ENCODE data around the gene MID1. TPM values are rescaled to one million over a fixed set of nuclear protein-coding genes. Genes with fewer than 3 reads are reported as not detected.

Gene MID1
- polyA plus RNA-seq, 1 donor, result 22.2 TPM

DNA sequence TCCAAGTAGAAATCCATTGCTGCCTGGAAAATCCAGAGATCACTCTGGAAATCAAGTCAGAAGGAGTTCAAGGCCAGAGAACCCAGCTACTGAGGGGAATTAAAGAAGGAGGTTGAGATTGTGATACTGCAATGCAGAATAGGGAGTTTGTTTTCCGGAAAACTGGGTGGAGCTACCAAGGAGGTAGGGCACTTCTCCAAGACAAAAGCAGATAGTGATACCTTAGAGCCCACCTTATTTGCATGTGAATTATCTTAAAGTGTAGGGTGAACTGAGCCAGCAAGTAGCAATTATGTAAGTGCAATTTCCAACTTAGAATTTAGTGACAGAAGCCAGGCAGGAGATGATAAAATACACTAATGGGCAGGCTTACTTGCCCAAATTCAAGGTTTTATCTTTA is 178.9 kb downstream of the MID1 start:
- DNase-seq (ENCODE audit: low read depth), result no peak

DNA sequence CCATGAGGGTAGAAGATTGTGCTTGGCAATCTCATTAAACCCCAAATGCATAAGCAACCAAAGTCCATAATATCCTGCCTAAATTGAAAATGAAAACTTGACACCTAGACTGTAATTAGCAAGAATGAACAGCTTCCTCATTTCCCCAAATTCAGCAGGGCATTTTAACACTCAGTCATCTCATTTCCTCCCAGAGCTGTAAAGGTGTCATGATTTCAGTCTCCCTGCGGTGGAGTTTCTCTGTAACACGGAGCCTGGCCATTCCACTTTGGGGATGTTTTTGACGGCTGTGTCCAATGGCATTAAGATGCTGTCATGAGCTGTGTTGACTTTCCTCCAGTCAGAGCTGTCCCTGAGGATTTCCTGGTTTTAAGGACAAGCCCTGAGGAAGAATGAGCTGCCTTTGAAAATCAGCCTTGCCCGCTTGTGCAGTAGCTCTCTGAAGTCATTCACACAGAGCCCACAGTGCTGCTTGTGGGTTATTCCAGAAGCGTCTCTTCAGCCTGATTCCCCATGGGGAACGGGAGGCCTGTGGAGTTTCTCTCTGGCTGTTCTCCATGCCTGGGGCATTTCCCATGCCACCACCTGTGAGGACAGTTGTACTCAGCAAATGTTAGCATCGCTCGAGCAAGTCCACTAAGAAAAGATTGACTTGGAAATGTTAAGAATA is 187.0 kb downstream of the MID1 start:
- DNase-seq (ENCODE audit: low read depth), result no peak

DNA sequence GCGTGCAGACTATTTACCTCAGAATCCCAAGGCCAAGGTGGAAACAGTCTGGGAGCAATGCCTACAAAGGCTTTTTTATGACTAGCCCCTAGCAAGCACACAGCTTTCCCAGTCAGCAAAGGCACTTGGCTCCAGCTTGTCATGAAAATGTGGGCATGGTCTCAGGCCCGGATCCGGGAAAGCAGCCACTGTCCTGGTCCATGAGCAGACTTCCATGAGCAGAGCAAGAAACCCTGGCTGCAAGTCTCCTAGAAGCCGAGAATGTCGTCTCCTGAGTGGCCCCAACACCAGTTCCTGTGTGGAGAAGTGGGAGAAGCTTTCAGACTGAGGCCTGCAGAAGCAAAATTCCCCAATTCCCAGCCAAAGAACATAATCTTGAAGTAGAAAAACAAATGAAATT is 190.5 kb downstream of the MID1 start:
- no peak for DNase-seq (ENCODE audit: low read depth)

DNA sequence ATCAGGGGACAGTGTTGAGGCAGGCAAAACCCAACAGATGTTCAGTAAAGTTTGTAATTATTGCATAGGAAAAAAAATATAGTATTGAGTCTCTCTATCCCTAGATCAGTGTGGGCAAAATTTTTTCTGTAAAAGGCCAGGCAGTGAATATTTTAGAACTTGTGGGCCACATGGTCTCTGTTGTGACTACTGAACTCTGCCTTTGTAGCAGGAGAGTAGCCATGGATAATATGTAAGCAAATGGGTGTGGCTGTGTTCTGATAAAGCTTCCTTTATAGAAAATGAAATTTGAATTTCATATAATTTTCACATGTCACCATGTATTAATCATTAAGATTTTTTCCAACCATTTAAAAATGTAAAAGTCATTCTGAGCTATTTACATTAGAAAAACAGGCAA is 193.1 kb downstream of the MID1 start:
- DNase-seq (ENCODE audit: low read depth), result no peak

DNA sequence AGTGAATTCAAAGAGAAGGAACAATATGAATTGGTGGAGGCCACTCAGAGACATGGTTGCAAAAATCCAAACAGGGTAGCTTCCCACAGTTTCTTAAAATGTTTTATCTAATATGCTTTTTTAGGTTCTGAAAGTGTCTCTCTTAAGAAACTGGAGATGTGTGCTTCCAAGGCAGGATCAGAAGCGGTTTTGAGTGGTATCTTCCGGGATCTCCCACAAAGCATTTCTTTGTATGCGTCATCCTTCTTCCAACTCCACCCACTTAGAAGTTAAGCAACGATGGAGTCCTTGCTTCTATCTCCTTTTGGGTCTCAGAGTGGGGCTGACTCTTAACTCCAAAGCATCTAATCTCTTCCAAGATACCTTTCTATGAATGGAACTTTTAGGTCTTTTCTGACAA is 196.7 kb downstream of the MID1 start:
- DNase-seq (ENCODE audit: low read depth), result no peak

DNA sequence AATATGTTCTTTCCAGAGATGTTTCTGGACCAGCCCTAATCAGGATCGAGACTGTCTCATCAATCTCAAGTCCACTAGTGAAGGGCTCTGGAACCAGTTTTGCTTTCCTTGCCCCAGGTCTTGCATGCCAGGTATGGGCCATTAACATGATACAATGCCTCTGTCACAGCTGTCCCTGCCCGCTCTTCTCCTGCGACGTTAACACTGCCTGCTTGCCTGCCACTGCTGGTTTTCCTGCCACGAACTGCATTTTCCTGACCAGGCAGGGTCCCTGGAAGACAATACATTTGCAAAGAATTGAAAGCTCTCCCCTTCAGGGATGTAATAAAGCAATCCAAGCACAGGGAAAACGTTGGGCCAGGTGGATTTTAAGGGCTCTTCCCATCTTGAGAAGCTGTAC is 200.3 kb downstream of the MID1 start:
- no peak for DNase-seq (ENCODE audit: low read depth)

DNA sequence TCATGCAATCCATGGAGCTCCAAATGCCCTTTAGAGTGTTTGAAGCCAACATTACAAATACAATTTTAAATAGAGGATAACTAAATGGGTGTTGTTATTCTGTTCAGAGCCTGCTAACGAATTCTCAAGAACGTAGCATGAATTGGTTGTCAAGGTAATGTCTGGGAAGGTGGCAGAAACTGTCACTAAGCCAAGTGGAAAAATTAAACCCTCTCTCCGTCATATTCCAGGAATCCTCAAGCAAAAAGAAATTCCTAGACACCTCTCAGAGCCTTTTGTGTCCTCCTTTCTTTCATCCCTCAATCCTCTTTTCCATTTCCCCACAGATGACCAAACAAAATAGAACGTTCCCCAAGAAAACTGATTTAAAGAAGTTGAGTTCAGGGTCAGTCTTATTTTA is 204.0 kb downstream of the MID1 start:
- no peak for DNase-seq (ENCODE audit: low read depth)

DNA sequence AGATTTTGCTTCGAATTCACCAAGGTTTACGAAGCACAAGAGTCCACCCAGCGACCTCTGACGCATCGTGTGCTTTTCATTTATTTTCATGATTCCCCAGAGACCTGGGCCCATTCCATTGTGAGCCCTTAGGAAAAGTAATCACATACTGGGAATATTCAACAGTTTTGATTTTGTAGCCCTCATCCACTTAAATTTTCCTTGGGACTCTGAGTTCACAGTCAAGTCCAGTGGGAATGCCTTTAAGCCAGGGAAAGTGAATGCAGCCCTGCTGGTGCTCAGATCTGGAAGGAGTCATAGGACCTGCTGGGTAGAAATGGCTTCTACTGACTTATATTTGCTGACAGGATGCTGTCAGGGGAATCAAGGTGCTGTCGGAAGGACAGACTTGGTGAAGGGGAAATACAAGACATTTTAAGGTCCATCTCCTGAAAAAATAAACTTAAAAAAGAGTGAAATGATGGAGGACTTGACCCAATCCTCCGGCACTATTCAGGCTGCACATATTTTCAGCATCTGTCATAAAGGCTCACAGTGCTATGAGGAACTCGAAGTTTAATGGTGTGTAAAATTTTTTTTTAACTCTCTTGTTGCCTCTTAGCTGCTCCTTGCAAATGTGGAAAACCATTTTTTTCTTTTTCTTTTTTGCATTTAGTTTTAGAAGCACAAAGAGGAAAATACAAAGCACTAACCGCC is 204.9 kb downstream of the MID1 start:
- DNase-seq (ENCODE audit: low read depth), result no peak

DNA sequence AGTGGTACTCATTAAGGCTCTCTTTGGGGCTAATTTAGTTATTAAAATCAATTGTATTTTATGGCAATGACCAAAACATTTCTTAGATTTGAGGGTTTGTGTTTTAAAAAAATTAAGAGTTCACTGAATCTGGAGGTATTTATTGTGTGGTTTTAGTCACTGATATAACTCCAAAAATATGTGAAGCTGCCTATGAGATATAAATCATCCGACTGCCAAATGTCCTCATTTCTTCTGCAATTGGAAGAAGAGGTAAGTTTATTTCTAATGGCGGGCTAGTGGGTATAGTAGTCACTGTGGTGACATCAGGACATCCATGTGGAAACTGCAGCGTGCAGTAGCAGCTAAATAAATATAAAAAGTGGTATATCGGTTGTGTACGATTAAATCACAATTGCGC is 205.5 kb downstream of the MID1 start:
- no peak for DNase-seq (ENCODE audit: low read depth)

DNA sequence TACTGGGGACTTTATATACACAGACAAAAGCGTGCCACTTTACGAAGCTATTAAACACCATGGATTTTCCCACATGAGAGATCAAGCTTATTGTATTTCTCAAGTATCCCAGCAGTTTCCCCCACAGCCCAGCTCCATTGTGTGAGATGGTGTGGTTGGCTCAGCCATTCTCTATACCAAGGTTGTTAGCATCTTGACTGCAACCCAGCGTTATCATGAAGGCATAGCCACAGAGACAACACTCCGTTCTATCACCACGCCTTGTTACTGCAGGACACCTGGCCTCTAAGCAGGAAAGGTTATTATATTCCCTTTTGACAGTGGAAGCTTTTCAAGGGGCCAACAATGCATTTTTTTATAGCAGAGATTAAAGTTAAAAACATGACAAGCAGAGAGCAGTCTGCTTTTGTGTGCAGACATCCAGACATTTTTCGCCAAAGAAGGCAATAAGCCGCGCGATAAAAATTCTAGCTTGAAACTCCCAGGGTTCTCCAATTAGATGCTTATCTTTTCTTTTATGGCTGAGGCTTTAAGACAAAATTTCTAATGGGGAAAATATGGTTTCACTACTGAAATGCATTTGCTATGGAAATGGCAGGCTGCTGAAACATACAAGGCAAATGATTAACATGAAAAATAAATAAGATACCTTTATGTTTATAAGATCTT is 206.1 kb downstream of the MID1 start:
- no peak for DNase-seq (ENCODE audit: low read depth)

DNA sequence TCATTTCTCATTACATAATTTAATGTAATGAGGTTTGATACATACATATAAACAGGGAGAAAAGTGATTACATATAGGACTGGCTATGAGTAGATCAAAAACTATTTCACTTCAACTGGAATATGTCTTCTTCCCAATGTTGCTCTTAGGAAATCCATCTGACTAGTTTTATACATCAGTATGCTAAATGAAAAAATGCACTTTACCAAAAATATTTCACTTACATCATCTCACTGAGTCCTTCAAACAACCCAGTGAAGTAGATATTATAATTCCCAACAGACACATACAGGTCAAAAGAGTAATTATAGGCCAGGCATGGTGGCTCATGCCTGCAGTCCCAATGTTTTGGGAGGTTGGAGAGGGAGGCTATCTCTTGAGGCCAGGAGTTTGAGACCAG is 215.9 kb downstream of the MID1 start:
- no peak for DNase-seq (ENCODE audit: low read depth)

DNA sequence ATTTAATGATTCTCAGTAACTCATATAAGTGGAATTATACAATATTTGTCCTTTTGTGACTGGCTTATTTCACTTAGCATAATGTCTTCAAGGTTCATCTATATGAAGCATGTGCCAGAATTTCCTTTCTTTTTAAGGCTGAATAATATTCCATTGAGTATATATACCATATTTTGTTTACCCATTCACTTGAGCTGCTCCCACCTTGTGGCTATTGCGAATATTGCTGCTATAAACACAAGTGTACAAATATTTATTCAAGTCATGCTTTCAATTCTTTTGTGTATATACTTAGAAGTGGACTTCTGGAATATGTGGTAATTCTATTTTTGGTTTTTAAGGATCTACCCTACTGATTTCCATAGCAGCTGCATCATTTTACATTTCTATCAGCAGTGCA is 219.1 kb downstream of the MID1 start:
- no peak for DNase-seq (ENCODE audit: low read depth)

DNA sequence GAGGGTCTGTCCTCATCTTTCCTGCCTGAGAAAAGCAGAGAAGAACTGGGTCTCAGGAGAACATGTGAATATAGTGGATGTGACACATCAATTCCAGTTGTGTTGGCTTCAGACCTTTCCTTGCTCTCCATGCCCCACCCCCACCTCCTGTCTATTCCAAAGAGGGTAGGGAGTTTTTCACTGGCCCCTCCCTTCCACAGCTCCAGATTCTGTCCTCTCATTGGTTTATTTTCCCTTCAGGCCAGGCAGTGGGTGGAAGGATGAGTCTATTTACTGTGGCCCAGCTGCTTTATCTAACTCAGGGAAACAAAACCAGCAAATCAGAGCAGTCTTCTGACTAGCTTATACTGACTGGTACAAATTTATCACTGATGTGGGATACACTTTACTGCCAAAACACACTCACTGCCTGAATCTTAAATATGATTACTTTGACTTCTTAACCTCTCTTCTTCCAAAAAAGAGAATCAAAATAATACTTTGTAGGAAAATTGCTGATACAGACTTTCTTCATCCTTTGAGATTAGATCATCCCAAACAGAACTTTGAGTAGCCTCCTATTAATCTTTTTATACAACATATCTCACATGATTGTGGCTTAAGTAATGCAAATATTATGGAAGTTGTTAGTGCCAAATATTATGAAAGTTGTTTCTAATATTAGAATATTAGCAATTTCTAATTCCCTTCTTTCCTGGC is 221.2 kb downstream of the MID1 start:
- DNase-seq (ENCODE audit: low read depth), result no peak

DNA sequence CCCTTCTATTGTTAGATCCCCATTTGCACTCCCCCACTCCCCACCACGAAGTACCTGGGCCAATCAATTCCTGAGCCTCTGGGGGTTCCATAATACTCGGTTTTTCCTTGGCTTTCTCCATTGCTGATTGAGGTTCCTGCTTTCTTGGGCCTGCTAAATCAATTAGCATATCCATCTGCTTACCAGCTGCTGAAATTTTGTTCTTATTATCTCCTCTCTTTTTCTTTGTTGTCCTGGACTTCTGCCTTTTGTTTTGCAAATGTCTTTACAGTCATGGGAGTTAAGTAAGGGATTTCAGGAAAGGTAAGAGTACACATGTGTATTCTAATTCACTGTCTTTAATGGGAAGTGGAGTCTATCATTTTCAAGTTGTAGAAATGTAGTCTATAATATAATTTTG is 222.2 kb downstream of the MID1 start:
- DNase-seq (ENCODE audit: low read depth), result no peak

DNA sequence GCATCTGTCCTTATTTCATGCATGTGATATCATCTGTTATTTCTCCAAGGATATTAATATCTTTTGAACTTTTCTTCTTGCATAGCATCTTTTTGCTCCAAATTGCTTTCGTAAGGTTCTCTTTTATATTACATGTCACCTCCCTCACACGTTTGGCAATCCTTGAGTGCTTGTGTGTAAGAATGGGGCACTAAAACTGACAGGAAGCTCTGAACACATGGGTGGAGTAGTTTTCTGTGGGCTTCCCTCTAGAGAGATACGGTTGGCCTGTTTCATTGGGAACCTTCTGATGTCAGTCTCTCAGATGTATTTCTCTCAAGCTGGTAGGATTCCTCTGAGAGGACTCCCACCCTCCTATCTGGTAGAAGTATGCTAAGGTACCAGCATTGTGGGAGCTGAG is 223.0 kb downstream of the MID1 start:
- DNase-seq (ENCODE audit: low read depth), result no peak

DNA sequence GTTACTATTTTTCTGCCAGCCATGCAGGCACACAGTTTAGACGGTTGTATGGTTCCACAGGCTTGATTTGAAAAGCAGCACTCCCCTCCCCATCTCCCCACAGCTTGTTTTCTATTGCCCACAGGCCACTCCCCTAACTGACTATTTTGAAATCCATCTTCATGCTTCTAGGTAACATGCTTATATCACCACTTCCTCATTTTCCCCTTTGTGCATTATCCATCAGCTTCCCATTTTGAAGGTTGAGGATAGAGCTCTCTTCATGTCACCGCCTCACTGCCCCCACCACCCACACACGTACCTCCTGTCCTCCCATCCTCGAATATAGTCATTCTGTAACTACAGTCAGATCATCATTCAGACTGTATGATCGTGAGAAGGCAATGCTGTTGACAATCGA is 224.7 kb downstream of the MID1 start:
- no peak for DNase-seq (ENCODE audit: low read depth)
